Chondrocyte (in vitro differentiated cells): ENCODE results near the gene SGSM2. TPM values are rescaled to one million over a fixed set of nuclear protein-coding genes. Genes with fewer than 3 reads are reported as not detected.

ENCODE experiments used
- DNase-seq: peaks from one replicate; pipeline ENCODE4 v3.0.0; 2021; ENCODE audit warnings: mixed read lengths, low spot score
- H3K27ac Mint-ChIP-seq: one replicate; pipeline ENCODE4 v1.8.0; 2021; ENCODE audit warnings: mild to moderate bottlenecking, moderate library complexity, mixed read lengths; ENCODE audit not compliant: unreplicated experiment
- H3K27me3 Mint-ChIP-seq: 2 replicates; pipeline ENCODE4 v1.8.0; 2021; ENCODE audit warnings: low read depth, mixed read lengths
- H3K36me3 Mint-ChIP-seq: 2 replicates; pipeline ENCODE4 v1.8.0; 2021; ENCODE audit warnings: low read depth, mixed read lengths
- H3K4me1 Mint-ChIP-seq: 2 replicates; pipeline ENCODE4 v1.8.0; 2021; ENCODE audit warnings: low read depth, mild to moderate bottlenecking, mixed read lengths
- H3K4me3 Mint-ChIP-seq: one replicate; pipeline ENCODE4 v1.8.0; 2021; ENCODE audit warnings: mild to moderate bottlenecking, moderate library complexity, mixed read lengths; ENCODE audit not compliant: unreplicated experiment
- H3K9me3 Mint-ChIP-seq: 2 replicates; pipeline ENCODE4 v1.8.0; 2021; ENCODE audit warnings: low read depth, mixed read lengths
- total RNA-seq: library from RNA; stranded (reverse); gene quantifications from 3 replicates; pipeline ENCODE4 v1.2.1, GENCODE V29; 2021
- TF ChIP-seq, protein P1 (sequence below): fragments of 200-600 bp; sonication (generic); IDR thresholded peaks from 2 replicates; pipeline ENCODE4 v1.5.0; 2021; ENCODE audit warnings: antibody characterized with exemption, mild to moderate bottlenecking, moderate library complexity

Gene SGSM2
- total RNA-seq, 1 donor from 2014 or later, result 43.2 TPM

DNA sequence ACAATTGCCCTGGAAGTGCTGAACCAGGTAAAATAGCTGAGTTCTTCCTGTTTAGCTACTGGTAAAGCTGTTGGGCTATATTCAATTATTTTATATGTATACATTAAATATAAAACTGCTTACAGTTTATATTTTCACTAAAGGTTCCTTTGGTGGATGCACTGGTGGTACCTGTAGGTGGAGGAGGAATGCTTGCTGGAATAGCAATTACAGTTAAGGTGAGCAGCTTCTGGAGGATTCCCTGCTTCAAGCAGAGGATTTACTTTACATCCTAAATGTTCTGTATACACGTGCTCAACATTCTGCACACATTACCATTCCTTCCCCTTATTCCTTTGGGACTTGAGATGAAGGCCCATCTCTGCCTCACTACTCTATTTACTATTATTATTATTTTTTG, 15.9 kb upstream of the SGSM2 start:
- H3K4me1 Mint-ChIP-seq, result no peaks in the 10 kb centered on the region
- H3K4me3 Mint-ChIP-seq, result no peak overlapping the region
- TF ChIP-seq, protein P1, sequence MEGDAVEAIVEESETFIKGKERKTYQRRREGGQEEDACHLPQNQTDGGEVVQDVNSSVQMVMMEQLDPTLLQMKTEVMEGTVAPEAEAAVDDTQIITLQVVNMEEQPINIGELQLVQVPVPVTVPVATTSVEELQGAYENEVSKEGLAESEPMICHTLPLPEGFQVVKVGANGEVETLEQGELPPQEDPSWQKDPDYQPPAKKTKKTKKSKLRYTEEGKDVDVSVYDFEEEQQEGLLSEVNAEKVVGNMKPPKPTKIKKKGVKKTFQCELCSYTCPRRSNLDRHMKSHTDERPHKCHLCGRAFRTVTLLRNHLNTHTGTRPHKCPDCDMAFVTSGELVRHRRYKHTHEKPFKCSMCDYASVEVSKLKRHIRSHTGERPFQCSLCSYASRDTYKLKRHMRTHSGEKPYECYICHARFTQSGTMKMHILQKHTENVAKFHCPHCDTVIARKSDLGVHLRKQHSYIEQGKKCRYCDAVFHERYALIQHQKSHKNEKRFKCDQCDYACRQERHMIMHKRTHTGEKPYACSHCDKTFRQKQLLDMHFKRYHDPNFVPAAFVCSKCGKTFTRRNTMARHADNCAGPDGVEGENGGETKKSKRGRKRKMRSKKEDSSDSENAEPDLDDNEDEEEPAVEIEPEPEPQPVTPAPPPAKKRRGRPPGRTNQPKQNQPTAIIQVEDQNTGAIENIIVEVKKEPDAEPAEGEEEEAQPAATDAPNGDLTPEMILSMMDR, result no peak
- DNase-seq, result no peak
- H3K36me3 Mint-ChIP-seq, result peaks cover 24% of the 10 kb centered on the region
- no peak overlapping the region for H3K27ac Mint-ChIP-seq
- H3K27me3 Mint-ChIP-seq, result no peaks in the 10 kb centered on the region
- no peaks in the 10 kb centered on the region for H3K9me3 Mint-ChIP-seq

GRCh38 chr17:2323629-2324314, 13.5 kb upstream of the SGSM2 start:
- Mint-ChIP-seq H3K27me3 (no peaks in the 10 kb centered on the region), H3K9me3 (no peaks in the 10 kb centered on the region), H3K4me3 (no peak overlapping the region), H3K4me1 (no peaks in the 10 kb centered on the region), H3K27ac (no peak overlapping the region), H3K36me3 (peaks cover 27% of the 10 kb centered on the region)
- TF ChIP-seq, protein P1, result no peak
- no peak for DNase-seq

GRCh38 chr17:2331303-2331702, 6.0 kb upstream of the SGSM2 start:
- no peak overlapping the region for H3K4me3 Mint-ChIP-seq
- peaks cover 25% of the 10 kb centered on the region for H3K36me3 Mint-ChIP-seq
- no peak for DNase-seq
- no peaks in the 10 kb centered on the region for H3K9me3 Mint-ChIP-seq
- H3K27me3 Mint-ChIP-seq, result no peaks in the 10 kb centered on the region
- no peak overlapping the region for H3K27ac Mint-ChIP-seq
- peaks cover 17% of the 10 kb centered on the region for H3K4me1 Mint-ChIP-seq
- TF ChIP-seq, protein P1, result peak; percentile 19

DNA sequence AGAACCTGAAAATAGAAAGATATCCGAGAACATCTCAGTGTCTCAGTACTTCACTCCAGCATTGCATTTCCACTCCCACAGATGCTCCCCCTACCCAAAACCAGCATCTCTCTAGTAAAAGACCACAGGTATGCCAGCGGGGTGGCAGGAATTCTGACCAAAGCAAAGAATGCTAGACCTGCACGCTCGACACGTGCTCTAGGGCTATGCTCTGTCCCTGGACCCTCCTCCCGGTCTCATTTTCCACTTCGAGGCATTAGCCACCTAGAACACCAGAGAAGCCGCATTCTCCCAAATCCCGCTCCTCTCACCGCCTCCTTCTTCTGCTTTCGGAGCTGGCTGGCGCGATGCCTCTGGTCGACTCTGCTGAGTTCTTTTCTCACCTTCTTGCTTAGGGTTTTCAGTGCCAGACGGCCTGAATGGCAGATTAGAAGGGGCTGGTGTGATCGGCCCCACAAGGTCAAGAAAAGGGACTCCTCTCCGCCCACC, 1.5 kb upstream of the SGSM2 start:
- H3K9me3 Mint-ChIP-seq, result no peaks in the 10 kb centered on the region
- no peaks in the 10 kb centered on the region for H3K27me3 Mint-ChIP-seq
- TF ChIP-seq, protein P1, result no peak
- peaks cover 7% of the 10 kb centered on the region for H3K36me3 Mint-ChIP-seq
- peaks cover 27% of the 10 kb centered on the region for H3K4me1 Mint-ChIP-seq
- peak overlapping the region; percentile 91 for H3K4me3 Mint-ChIP-seq
- H3K27ac Mint-ChIP-seq, result peak overlapping the region; percentile 96
- DNase-seq, result no peak

GRCh38 chr17:2336215-2336851, 968 bp upstream of the SGSM2 start, which contains the start of gene TSR1:
Gene TSR1 (minus strand): TSS chr17:2336457. CDS start chr17:2336427, 30 bp downstream.
- DNase-seq, result peak; percentile 97
- H3K4me3 Mint-ChIP-seq, result peak within 1 kb of the TSS; percentile 91
- peaks cover 27% of the 10 kb centered on the region for H3K4me1 Mint-ChIP-seq
- H3K9me3 Mint-ChIP-seq, result no peaks in the 10 kb centered on the region
- H3K36me3 Mint-ChIP-seq, result peaks cover 7% of the 10 kb centered on the region
- H3K27ac Mint-ChIP-seq, result peak within 1 kb of the TSS; percentile 96
- no peaks in the 10 kb centered on the region for H3K27me3 Mint-ChIP-seq
- TF ChIP-seq, protein P1, result peak; percentile 68
